HG03097 (cell line): ENCODE measurements around the gene ASB16.

ENCODE experiments used
- ATAC-seq: cut with Tn5 transposase; IDR thresholded peaks from one replicate; pipeline ENCODE4 v1.9.1; 2021; ENCODE audit not compliant: unreplicated experiment, low FRiP score

Gene ASB16

DNA sequence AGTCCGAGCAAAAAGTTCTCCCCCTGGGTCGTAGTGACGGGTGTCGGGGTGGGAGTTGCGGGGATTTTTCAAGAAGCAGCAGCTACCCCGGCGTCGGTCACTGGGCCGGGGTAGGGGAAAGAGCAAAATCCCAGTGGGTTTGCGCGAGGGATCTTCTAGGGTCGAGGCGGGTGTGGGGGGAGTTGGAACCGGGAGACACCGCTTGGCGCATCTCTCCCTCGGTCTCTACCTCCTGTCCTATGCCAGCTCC is 51.3 kb downstream of the ASB16 start:
- no peak for ATAC-seq

DNA sequence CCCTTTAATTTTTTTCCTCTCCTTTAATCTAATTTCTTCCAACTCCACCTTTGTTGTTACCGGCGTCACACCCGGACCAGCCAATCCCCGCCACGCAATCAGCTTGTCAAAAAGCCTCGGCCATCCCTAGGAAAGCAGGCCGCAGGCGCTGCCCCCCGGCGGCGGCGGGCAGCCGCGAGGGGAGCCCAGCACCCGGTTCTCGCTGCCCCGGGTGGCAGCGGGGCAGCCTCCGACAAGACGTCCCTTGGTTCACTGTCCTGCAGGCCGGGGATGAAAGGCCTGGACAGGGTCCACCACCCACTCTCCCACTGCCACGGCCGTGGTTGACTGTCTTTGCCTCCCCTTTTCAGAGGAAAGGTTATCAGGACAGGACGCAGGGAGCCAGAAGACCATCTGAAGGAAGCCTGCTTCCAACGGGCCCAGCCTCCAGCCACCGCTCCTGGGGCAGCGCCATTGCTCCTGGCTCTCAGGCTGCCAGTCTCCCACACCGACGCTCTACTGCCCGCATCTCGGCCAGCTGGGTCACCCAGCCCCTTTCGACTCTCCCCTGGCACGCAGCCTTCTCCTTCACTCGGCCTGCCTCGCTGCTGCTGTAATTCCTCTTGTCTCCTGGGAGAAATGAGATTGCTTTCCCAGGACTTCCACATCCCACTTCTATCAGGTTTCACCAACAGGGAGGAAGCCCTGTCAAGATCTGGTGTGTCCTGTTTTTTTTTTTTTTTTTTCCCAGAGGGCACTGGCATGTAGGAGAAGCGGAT is 51.8 kb downstream of the ASB16 start:
- ATAC-seq, result no peak

DNA sequence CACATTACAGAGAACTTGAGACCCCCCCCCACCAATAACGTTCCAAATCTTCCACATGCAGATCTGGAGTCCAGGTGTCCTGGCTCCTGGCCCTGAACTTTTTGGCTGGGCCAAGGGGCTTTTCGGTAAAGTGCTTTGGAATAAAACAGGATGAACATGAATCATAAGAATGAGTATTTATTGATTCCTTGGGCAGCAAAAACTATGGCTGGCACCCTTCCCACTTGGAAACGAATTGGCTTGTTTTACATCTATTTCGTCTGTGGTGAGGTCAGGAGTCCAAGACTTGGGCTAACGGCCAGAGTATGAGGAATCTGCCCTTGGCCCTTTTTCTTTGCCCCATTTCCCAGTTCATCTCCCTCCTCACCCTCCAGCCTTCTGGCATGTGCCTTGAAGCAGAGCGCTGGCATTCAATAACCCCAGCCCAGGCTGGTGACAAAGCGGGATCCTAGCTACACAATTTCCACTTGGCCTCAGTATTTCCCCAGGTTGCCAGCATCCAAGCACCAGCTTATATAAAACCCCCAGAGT is 53.1 kb downstream of the ASB16 start:
- no peak for ATAC-seq
